ENCODE results near the gene GPR141. TPM values are rescaled to one million over a fixed set of nuclear protein-coding genes. Genes with fewer than 3 reads are reported as not detected.
A peak's percentile ranks its signal among the peaks of the same experiment; 100 is the strongest.

GPR141 gene
- 1 to 10 TPM in 1 of 8 experiments, under 1 TPM in 2, not detected in 5; 0.29 to 3.4 (median 0.63) TPM for total RNA-seq

DNA sequence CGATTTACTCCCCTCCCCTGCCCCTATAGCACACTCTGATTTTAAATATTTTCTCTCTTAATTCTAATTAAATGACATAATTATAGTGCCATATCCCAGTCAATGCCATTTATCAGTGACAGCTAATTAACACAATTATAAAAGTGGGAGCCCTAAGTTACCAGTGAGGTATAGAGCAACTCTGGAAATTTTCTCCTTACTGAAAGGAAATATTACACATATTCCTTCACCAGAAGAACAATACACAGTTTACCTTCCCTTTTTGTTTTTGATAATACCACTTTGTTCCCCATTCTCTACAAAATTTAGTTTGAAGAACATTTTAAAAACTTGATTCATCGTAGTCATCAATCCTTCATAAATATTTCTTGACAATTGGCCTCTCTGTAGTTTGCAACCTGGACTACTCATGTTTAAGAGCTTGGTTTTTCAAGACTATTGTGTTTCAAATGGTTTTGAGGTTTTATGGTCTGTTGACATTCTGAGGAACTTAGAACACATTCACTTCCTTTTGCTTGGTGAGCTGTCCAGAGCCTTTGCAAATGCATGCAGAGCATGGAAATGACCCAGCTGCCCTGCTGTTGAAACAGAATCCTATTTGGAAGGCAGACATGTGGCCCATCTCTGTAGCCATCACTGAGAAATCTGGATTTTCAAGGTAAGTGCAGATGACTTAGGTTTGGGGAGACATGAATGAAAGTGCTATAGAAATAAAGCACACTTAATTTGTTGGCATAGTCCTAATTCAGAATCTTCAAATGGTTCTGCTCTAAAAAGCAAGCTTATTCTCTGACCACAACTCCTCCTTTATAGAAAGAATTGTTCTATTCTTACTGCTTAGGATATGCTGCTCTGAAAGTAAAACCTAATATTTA, at the start of gene GPR141:
Gene GPR141, plus strand, starts transcription at position 521 of the 875 bp plus-strand sequence. CDS start 56,628 bp downstream, outside the sequence.
- 0 to 92% (median 75%) methylated on average over 1 to 2 of the region's 2 CpGs; no CpG with 5 or more reads in 1 of the 10 experiments for WGBS, 10 experiments
- Histone ChIP-seq H3K27ac (no peak within 1 kb of the TSS), H3K4me1 (replicated peaks in 1 of 2) (no peaks in the 10 kb centered on the region), H3K4me3 (no peak within 1 kb of the TSS)
- in situ Hi-C loops (cut with MboI; ENCODE audit: low pct_unique_long_range_greater_than_20kb in 2 of 9, low sequenced_read_pairs in 9 of 9, unreplicated experiment in 9 of 9), result no loop called here
- peak in 5 of 8 experiments; percentile 23 to 86 (median 55) for ATAC-seq (replicated peaks in 6 of 8)

GRCh38 chr7:37635346-37635745, 48.2 kb upstream of the GPR141 start:
- H3K27ac ChIP-seq, result no peak overlapping the region
- in situ Hi-C loops (cut with MboI; ENCODE audit: low pct_unique_long_range_greater_than_20kb in 2 of 9, low sequenced_read_pairs in 9 of 9, unreplicated experiment in 9 of 9), result loop anchor here in 1 of 9 experiments (25.0 kb wide), 1 partner anchor 202 kb away; the partner anchor contains the start of gene NME8
- H3K4me3 ChIP-seq, result no peak overlapping the region
- H3K4me1 ChIP-seq (replicated peaks in 1 of 2), result no peaks in the 10 kb centered on the region
- ATAC-seq (replicated peaks in 6 of 8), result no peak

DNA sequence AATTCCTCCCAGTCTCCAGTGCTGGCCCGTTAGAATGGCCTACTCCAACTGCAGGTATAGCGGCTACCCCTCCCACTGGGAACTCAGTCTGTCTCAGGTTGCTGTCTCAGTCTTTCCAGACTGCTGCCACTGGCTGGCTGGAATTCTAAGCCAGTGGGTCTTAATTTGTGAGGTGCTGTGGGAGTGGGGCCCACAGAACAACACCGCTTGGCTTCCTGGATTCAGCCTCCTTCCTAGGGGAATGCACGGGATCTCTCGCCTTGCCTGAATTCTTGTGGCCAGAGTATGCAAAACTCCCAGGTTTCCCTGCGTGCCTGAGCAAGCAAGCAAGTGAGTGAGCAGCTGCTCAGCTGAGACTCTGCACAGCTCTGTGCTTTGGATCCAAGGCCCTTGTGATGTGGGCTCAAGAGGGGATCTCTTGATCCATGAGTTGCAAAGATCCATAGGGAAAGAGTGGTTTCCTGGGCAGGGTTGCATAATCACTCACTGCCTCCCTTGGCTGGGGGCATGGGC, 41.5 kb upstream of the GPR141 start:
- Histone ChIP-seq H3K4me3 (no peak overlapping the region), H3K4me1 (replicated peaks in 1 of 2) (no peaks in the 10 kb centered on the region), H3K27ac (no peak overlapping the region)
- no peak for ATAC-seq (replicated peaks in 6 of 8)
- in situ Hi-C loops (cut with MboI; ENCODE audit: low pct_unique_long_range_greater_than_20kb in 2 of 9, low sequenced_read_pairs in 9 of 9, unreplicated experiment in 9 of 9), result loop anchor here in 1 of 9 experiments (25.0 kb wide), 1 partner anchor 195 kb away; the partner anchor contains the start of gene NME8
- WGBS, 10 experiments, result 90 to 100% (median 95%) methylated on average over 1 to 6 of the region's 6 CpGs; no CpG with 5 or more reads in 6 of the 10 experiments

DNA sequence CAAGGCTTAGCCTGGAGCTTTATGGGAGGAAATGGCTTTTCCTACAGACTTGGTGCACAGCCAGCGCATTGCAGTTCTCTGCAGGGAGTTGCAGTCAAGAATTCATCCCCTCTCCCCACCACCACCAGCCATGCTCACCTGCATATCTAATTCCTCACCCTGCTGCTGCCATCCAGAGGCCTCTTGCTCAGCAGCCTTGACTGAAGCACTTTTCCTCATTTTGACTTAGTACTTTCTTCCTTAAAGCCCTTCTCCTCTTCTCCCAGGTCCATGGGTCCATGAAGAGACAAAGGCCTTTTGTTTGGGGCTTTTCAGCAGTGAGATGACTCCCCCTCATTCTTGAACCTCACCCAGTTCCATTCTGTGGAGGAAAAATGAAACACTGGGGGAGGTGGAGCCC, 39.7 kb upstream of the GPR141 start:
- ATAC-seq (replicated peaks in 6 of 8), result peak in 6 of 8 experiments; percentile 53 to 88 (median 65)
- 0 to 67% (median 0%) methylated on average over 1 of the region's 1 CpG; no CpG with 5 or more reads in 5 of the 10 experiments for WGBS, 10 experiments

GRCh38 chr7:37645282-37646050, 38.1 kb upstream of the GPR141 start:
- ATAC-seq (replicated peaks in 6 of 8), result no peak
- 15 to 100% (median 78%) methylated on average over 4 to 7 of the region's 7 CpGs for WGBS, 10 experiments
- H3K27ac ChIP-seq, result no peak overlapping the region
- H3K4me1 ChIP-seq (replicated peaks in 1 of 2), result no peaks in the 10 kb centered on the region
- H3K4me3 ChIP-seq, result no peak overlapping the region
- in situ Hi-C loops (cut with MboI; ENCODE audit: low pct_unique_long_range_greater_than_20kb in 2 of 9, low sequenced_read_pairs in 9 of 9, unreplicated experiment in 9 of 9), result loop anchor here in 1 of 9 experiments (25.0 kb wide), 1 partner anchor 192 kb away; the partner anchor contains the start of gene NME8

More for the DNA sequence above, 39.7 kb upstream of the GPR141 start:
- no peaks in the 10 kb centered on the region for H3K4me1 ChIP-seq (replicated peaks in 1 of 2)
- in situ Hi-C loops (cut with MboI; ENCODE audit: low pct_unique_long_range_greater_than_20kb in 2 of 9, low sequenced_read_pairs in 9 of 9, unreplicated experiment in 9 of 9), result loop anchor here in 1 of 9 experiments (25.0 kb wide), 1 partner anchor 193 kb away; the partner anchor contains the start of gene NME8
- H3K27ac ChIP-seq, result no peak overlapping the region
- H3K4me3 ChIP-seq, result no peak overlapping the region

DNA sequence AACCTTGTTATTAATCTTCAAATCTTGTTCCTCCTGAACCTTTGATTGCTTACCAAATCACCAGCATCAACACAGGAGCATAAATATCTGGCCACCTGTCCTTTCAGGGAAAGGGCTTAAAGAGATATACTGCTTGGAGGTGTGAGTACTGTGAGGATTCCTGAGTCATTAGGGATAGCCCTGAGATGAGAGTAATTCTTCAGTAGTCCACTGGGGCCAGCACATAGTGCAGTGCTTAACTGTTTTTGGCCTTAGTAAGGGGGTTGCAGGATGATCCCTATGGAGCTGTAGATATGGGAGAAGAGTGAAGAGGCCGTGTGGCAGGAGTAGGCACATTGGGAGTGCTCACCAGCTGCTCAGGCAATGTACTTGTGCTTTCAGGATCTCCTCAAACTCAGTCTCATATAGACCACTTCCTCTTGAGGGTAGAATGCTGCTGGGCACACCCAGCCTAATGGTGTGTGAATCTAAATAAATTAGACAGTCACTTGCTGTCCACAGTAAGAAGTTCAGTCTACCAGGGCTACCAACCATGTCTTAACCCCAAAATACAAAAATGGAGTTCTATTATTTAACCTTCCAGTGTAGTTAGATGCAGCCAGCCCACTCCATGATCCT, 26.5 kb upstream of the GPR141 start:
- WGBS, 10 experiments, result 0 to 100% methylated on average over 1 of the region's 1 CpG; no CpG with 5 or more reads in 8 of the 10 experiments
- no peak overlapping the region for H3K27ac ChIP-seq
- H3K4me1 ChIP-seq (replicated peaks in 1 of 2), result no peaks in the 10 kb centered on the region
- no peak overlapping the region for H3K4me3 ChIP-seq
- in situ Hi-C loops (cut with MboI; ENCODE audit: low pct_unique_long_range_greater_than_20kb in 2 of 9, low sequenced_read_pairs in 9 of 9, unreplicated experiment in 9 of 9), result no loop called here
- peak in 1 of 8 experiments; percentile 68 for ATAC-seq (replicated peaks in 6 of 8)

GRCh38 chr7:37657816-37658215, 25.8 kb upstream of the GPR141 start:
- H3K4me1 ChIP-seq (replicated peaks in 1 of 2), result no peaks in the 10 kb centered on the region
- peak in 1 of 8 experiments; percentile 78 for ATAC-seq (replicated peaks in 6 of 8)
- 0 to 86% (median 0%) methylated on average over 1 of the region's 1 CpG; no CpG with 5 or more reads in 3 of the 10 experiments for WGBS, 10 experiments
- H3K27ac ChIP-seq, result no peak overlapping the region
- H3K4me3 ChIP-seq, result no peak overlapping the region
- in situ Hi-C loops (cut with MboI; ENCODE audit: low pct_unique_long_range_greater_than_20kb in 2 of 9, low sequenced_read_pairs in 9 of 9, unreplicated experiment in 9 of 9), result no loop called here

DNA sequence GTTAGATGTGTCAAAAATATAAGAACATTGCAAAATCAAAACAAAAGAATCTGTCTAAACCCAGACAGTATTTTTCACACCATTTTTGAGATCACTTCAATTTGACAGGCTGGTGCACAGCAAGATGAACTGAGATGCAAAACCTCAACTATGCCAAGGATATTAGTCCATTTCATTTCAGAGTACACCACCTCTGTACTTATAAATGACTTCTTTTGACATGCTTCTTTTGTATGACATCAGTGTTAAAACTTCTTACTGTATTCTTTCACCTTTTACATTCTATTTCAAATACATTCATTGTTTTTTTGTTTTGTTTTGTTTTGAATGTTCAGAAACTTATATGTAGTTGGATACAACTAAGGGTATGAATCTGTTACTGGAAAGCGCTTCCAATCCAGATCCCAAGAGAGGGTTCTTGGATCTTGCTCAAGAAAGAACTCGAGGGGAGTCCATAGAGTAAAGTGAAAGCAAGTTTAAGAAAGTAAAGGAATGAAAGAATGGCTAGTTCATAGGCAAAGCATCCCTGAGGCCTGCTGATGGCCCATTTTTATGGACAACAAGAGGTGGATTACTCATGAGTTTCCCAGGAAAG, 23.5 kb upstream of the GPR141 start:
- no peak overlapping the region for H3K4me3 ChIP-seq
- ATAC-seq (replicated peaks in 6 of 8), result no peak
- 12 to 100% (median 90%) methylated on average over 1 to 2 of the region's 2 CpGs for WGBS, 10 experiments
- H3K27ac ChIP-seq, result no peak overlapping the region
- in situ Hi-C loops (cut with MboI; ENCODE audit: low pct_unique_long_range_greater_than_20kb in 2 of 9, low sequenced_read_pairs in 9 of 9, unreplicated experiment in 9 of 9), result no loop called here
- H3K4me1 ChIP-seq (replicated peaks in 1 of 2), result no peaks in the 10 kb centered on the region

DNA sequence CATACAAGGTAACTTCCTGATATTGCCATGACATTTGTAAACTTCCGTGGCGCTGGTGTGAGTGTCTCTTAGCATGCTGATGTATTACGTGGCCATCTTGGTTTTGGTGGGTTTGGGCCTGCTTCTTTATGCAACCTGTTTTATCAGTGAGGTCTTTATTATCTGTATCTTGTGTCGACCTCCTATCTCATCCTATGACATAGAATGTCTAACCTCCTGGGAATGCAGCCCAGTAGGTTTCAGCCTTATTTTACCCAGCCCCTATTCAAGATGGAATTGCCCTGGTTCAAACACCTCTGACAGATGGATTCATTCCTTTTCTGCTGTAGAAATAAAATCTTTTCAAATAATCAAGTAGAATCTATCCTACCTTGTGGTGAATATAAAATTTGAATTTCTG, 23.0 kb upstream of the GPR141 start:
- Histone ChIP-seq H3K27ac (no peak overlapping the region), H3K4me3 (no peak overlapping the region), H3K4me1 (replicated peaks in 1 of 2) (no peaks in the 10 kb centered on the region)
- WGBS, 10 experiments, result 36 to 100% (median 88%) methylated on average over 1 to 4 of the region's 4 CpGs; no CpG with 5 or more reads in 1 of the 10 experiments
- in situ Hi-C loops (cut with MboI; ENCODE audit: low pct_unique_long_range_greater_than_20kb in 2 of 9, low sequenced_read_pairs in 9 of 9, unreplicated experiment in 9 of 9), result no loop called here
- ATAC-seq (replicated peaks in 6 of 8), result no peak

GRCh38 chr7:37663693-37664092, 19.9 kb upstream of the GPR141 start:
- Histone ChIP-seq H3K27ac (no peak overlapping the region), H3K4me1 (replicated peaks in 1 of 2) (no peaks in the 10 kb centered on the region), H3K4me3 (no peak overlapping the region)
- no peak for ATAC-seq (replicated peaks in 6 of 8)
- WGBS, 10 experiments, result 33 to 94% (median 80%) methylated on average over 1 to 2 of the region's 4 CpGs; no CpG with 5 or more reads in 1 of the 10 experiments
- in situ Hi-C loops (cut with MboI; ENCODE audit: low pct_unique_long_range_greater_than_20kb in 2 of 9, low sequenced_read_pairs in 9 of 9, unreplicated experiment in 9 of 9), result no loop called here

DNA sequence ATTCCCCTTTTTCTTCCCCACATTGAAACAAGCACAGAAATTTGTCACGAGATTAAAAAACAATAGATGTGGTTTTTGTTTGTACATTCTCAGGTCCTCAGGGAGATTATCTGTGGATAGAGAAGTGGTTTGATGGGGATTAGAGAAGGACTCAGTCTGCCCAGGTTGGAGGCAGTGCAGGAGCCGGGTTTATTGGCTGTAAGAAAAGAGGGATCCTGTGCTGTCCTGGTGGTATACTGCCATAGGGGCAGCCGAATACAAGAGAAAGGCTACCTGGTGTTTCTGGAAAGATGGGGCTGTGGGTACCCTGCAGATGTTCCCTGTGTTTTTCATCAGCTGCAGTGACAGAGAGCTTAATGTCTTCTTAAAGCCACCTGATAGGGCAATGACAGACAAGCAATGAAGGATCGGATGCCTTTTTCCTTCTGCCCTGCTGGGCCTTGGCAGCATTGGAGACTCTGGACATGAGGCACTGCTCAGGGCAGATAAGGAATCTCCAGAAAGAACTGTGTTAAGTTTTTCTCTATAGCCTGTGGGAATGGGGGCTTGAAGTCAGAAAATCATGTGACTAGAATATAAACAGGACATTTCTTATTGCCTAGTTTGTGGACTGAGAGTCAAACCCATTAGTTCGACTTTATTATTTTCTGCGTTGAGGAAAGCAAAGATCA, 18.1 kb upstream of the GPR141 start:
- Histone ChIP-seq H3K4me3 (no peak overlapping the region), H3K27ac (no peak overlapping the region), H3K4me1 (replicated peaks in 1 of 2) (no peaks in the 10 kb centered on the region)
- WGBS, 10 experiments, result 5 to 93% (median 80%) methylated on average over 2 to 6 of the region's 6 CpGs
- ATAC-seq (replicated peaks in 6 of 8), result no peak
- in situ Hi-C loops (cut with MboI; ENCODE audit: low pct_unique_long_range_greater_than_20kb in 2 of 9, low sequenced_read_pairs in 9 of 9, unreplicated experiment in 9 of 9), result no loop called here
